Measurements from ENCODE around the gene ZNF699.
"Not testable (repeated sequence)": the region's sequence is repeated elsewhere in the genome, so short reads cannot be mapped to it uniquely, and the experiment has no call there.

DNA sequence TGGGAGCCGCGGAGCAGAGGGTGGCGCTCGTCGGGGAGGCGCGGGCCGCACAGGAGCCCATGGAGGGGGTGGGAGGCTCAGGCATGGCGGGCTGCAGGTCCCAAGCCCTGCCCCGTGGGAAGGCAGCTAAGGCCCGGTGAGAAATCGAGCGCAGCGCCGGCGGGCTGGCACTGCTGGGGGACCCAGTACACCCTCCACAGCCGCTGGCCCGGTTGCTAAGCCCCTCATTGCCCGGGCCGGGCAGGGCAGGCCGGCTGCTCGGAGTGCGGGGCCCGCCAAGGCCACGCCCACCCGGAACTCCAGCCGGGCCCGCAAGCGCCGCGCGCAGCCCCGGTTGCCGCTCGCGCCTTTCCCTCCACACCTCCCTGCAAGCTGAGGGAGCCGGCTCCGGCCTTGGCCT, 26.2 kb downstream of the ZNF699 start:
- TF ChIP-seq, protein P1, sequence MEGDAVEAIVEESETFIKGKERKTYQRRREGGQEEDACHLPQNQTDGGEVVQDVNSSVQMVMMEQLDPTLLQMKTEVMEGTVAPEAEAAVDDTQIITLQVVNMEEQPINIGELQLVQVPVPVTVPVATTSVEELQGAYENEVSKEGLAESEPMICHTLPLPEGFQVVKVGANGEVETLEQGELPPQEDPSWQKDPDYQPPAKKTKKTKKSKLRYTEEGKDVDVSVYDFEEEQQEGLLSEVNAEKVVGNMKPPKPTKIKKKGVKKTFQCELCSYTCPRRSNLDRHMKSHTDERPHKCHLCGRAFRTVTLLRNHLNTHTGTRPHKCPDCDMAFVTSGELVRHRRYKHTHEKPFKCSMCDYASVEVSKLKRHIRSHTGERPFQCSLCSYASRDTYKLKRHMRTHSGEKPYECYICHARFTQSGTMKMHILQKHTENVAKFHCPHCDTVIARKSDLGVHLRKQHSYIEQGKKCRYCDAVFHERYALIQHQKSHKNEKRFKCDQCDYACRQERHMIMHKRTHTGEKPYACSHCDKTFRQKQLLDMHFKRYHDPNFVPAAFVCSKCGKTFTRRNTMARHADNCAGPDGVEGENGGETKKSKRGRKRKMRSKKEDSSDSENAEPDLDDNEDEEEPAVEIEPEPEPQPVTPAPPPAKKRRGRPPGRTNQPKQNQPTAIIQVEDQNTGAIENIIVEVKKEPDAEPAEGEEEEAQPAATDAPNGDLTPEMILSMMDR (IDR thresholded peaks at IDR 0.05): not testable (repeated sequence)
- not testable (repeated sequence) for TF ChIP-seq EP300, POLR2A (IDR thresholded peaks at IDR 0.05)

Measured in sigmoid colon (tissue), 4 donors.